Measurements from ENCODE around the gene TMEFF1.
A peak's percentile ranks its signal among the peaks of the same experiment; 100 is the strongest.

The TMEFF1 gene

DNA sequence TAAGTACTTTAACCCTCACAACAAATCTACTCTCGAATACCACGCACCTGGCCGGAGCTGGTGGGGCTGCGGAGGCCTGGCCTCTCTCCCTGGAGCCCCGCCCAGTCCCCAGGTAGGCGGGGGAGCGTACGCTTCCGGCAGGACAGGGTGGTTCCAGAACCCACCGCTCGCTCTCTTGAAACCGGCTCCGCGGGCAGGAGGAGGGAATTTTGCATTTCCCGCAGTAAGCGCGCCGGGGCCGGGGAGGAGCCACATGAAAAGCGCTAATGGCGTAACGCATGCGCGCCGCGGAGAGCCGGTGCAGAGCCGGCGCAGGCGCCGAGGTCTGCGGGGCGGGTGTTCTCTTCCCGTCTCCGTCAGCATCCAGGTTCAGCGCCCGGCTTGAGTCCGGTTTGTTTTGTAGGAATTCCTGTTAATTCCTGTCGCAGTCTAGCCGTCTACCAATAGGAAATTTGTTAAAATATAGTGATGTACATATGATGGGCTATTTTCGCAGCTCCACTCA, 125.7 kb downstream of the TMEFF1 start:
- no peak for DNase-seq (ENCODE audit: extremely low read depth, low read depth)
- H3K4me3 ChIP-seq (replicated peaks; ENCODE audit: low read depth, low read length): peak overlapping the region; percentile 47
- TF ChIP-seq, protein P1, sequence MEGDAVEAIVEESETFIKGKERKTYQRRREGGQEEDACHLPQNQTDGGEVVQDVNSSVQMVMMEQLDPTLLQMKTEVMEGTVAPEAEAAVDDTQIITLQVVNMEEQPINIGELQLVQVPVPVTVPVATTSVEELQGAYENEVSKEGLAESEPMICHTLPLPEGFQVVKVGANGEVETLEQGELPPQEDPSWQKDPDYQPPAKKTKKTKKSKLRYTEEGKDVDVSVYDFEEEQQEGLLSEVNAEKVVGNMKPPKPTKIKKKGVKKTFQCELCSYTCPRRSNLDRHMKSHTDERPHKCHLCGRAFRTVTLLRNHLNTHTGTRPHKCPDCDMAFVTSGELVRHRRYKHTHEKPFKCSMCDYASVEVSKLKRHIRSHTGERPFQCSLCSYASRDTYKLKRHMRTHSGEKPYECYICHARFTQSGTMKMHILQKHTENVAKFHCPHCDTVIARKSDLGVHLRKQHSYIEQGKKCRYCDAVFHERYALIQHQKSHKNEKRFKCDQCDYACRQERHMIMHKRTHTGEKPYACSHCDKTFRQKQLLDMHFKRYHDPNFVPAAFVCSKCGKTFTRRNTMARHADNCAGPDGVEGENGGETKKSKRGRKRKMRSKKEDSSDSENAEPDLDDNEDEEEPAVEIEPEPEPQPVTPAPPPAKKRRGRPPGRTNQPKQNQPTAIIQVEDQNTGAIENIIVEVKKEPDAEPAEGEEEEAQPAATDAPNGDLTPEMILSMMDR (IDR thresholded peaks at IDR 0.05; ENCODE audit: low read depth, low read length, missing control alignments): no peak

DNA sequence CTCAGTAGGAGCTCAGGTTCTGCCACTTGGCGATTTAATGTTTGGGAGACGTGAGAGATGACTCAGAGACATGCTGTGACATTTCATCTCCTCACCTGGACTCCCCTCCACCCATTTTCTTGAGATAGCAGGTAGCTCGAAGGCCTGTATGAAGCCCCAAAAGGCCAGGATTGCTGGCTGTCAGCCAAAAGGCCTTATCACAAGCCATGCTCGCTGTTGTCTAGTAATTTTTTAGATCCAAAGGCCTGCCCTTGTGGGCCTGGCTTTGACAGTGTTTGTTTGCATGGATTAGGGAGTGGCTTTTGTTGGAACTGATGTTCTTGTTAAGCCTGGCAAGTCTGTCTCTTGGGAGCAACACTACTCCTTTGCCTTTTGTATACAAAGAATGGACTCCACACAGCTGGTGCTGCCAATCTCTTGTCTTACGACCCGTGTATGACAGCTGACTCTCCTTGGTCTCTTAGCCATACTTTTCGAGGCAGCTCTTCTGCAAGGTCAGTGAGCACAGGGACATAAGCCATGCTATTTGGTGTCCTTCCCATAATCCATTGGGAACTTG, 127.7 kb downstream of the TMEFF1 start:
- TF ChIP-seq, protein P1 (IDR thresholded peaks at IDR 0.05; ENCODE audit: low read depth, low read length, missing control alignments): no peak
- no peak overlapping the region for H3K4me3 ChIP-seq (replicated peaks; ENCODE audit: low read depth, low read length)
- DNase-seq (ENCODE audit: extremely low read depth, low read depth): no peak

DNA sequence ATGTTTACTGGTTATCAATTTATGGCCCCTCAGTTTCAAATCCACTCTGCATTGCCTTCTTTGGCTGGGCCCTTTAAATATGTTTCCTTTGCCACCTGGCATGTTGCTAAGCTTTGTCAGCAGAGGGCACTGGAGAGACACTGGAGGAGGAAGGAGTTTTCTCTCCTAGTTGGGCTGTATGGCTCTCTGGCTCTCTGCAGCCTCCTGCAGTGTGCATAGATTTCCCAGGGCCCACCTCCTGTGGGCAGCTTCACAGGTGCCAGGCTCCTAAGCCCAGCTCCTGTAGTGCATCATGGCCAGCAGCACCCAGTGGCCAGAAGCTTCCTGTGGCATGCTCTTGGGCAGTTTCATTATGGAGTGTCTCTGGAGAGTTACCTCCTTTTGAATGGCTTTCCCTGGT, 128.3 kb downstream of the TMEFF1 start:
- DNase-seq (ENCODE audit: extremely low read depth, low read depth): peak; percentile 41
- TF ChIP-seq, protein P1 (IDR thresholded peaks at IDR 0.05; ENCODE audit: low read depth, low read length, missing control alignments): peak; percentile 80
- no peak overlapping the region for H3K4me3 ChIP-seq (replicated peaks; ENCODE audit: low read depth, low read length)

DNA sequence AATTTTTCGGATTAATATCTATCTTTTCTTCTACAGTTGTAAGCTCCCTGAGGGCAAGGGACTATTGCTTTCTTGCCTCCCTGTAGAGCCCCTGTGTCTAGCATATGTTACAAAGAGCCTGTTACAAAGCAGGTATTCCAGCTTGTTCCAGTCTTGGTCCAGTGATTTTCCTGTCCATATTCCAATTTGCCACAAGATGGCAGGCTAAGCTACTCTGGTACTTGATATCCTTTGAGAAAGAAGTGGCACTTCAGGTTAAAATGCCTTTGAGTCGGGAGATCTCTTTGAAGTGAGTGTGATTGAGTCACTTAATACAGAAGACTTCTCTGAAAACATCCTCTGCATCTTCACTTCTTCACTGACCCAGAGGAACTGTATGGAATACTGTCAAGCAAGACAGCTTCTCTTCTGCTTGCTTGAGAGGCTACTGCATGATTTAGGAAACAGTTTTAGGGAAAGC, 129.4 kb downstream of the TMEFF1 start:
- TF ChIP-seq, protein P1 (IDR thresholded peaks at IDR 0.05; ENCODE audit: low read depth, low read length, missing control alignments): peak; percentile 63
- no peak overlapping the region for H3K4me3 ChIP-seq (replicated peaks; ENCODE audit: low read depth, low read length)
- DNase-seq (ENCODE audit: extremely low read depth, low read depth): peak; percentile 44

DNA sequence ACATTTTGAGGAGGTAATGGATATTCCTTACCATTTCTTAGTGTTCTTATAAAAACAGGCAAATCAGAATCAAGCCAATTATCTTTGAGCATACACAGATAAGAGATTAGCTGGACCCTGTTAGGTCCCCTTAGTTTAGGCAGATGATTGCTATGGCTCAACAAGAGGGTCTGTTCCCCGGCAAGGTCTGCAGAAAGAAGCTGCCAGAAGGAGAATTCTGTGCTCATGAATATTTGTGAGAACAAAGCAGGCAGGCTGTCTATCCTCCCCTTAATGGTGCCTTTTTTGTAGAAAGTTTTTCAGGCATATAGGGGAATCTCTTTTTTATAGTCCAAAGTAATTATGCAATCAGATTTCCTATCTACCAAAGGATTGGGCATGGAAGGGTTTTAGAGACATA, 132.5 kb downstream of the TMEFF1 start:
- H3K4me3 ChIP-seq (replicated peaks; ENCODE audit: low read depth, low read length): no peak overlapping the region
- TF ChIP-seq, protein P1 (IDR thresholded peaks at IDR 0.05; ENCODE audit: low read depth, low read length, missing control alignments): no peak
- DNase-seq (ENCODE audit: extremely low read depth, low read depth): no peak

DNA sequence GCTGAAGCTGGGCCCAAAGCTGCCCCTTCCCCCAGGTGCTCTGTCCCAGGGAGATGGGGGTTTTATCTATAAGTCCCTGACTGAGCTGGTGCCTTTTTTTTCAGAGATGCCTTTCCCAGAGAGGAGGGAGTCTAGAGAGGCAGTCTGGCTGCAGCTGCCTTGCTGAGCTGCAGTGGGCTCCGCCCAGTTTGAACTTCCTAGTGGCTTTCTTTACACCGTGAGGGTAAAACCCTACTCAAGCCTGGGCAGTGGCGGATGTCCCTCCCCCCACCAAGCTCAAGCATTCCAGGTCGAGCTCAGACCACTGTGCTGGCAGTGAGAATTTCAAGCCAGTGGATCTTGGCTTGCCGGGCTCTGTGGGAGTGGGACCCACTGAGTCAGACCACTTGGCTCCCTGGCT, 146.2 kb downstream of the TMEFF1 start:
- no peak overlapping the region for H3K4me3 ChIP-seq (replicated peaks; ENCODE audit: low read depth, low read length)
- TF ChIP-seq, protein P1 (IDR thresholded peaks at IDR 0.05; ENCODE audit: low read depth, low read length, missing control alignments): no peak
- DNase-seq (ENCODE audit: extremely low read depth, low read depth): no peak

DNA sequence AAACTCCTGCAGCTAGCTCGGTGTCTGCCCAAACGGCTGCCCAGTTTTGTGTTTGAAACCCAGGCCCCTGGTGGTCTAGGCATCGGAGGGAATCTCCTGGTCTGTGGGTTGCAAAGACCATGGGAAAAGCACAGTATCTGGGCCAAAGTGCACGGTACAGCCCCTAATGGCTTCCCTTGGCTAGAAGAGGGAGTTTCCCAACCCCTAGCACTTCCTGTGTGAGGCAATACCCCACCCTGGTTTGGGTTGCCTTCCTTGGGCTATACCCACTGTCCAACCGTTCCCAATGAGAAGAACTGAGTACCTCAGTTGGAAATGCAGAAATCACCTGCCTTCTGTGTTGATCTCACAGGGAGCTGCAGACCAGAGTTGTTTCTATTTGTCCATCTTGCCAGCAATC, 146.7 kb downstream of the TMEFF1 start:
- no peak for DNase-seq (ENCODE audit: extremely low read depth, low read depth)
- H3K4me3 ChIP-seq (replicated peaks; ENCODE audit: low read depth, low read length): no peak overlapping the region
- TF ChIP-seq, protein P1 (IDR thresholded peaks at IDR 0.05; ENCODE audit: low read depth, low read length, missing control alignments): no peak
